ENCODE data around the gene EOLA1.
A peak's percentile ranks its signal among the peaks of the same experiment; 100 is the strongest.
"Not testable (repeated sequence)": the region's sequence is repeated elsewhere in the genome, so short reads cannot be mapped to it uniquely, and the experiment has no call there.

Gene EOLA1

GRCh38 chrX:149540621-149541520 lies at the start of gene EOLA1:
Gene EOLA1, plus strand, starts transcription at chrX:149541012. Its CDS starts 4,619 bp downstream, at chrX:149545631.
- DNase-seq (ENCODE audit: low read depth in 4 of 4, low spot score in 1 of 4), result peak; percentile 66 to 80 (median 72)

- no peak for DNase-seq (ENCODE audit: low read depth in 4 of 4, low spot score in 1 of 4)
Measured at GRCh38 chrX:149491812-149492211, 49.0 kb upstream of the EOLA1 start.

- no peak for DNase-seq (ENCODE audit: low read depth in 4 of 4, low spot score in 1 of 4)
Measured at GRCh38 chrX:149493567-149494562, 46.9 kb upstream of the EOLA1 start.

- no peak for DNase-seq (ENCODE audit: low read depth in 4 of 4, low spot score in 1 of 4)
Measured at GRCh38 chrX:149494844-149495565, 45.8 kb upstream of the EOLA1 start.

GRCh38 chrX:149495573-149496071 lies 45.2 kb upstream of the EOLA1 start:
- no peak for DNase-seq (ENCODE audit: low read depth in 4 of 4, low spot score in 1 of 4)

- no peak for DNase-seq (ENCODE audit: low read depth in 4 of 4, low spot score in 1 of 4)
Measured at GRCh38 chrX:149497054-149497453, 43.8 kb upstream of the EOLA1 start.

GRCh38 chrX:149497626-149498025 lies 43.2 kb upstream of the EOLA1 start:
- DNase-seq (ENCODE audit: low read depth in 4 of 4, low spot score in 1 of 4), result no peak

GRCh38 chrX:149498767-149499166 lies 42.0 kb upstream of the EOLA1 start:
- DNase-seq (ENCODE audit: low read depth in 4 of 4, low spot score in 1 of 4), result no peak

- no peak for DNase-seq (ENCODE audit: low read depth in 4 of 4, low spot score in 1 of 4)
Measured at GRCh38 chrX:149499766-149500165, 41.0 kb upstream of the EOLA1 start.

- DNase-seq (ENCODE audit: low read depth in 4 of 4, low spot score in 1 of 4), result not testable (repeated sequence)
Measured at GRCh38 chrX:149502923-149503322, 37.9 kb upstream of the EOLA1 start.

GRCh38 chrX:149503446-149503845 lies 37.4 kb upstream of the EOLA1 start:
- DNase-seq (ENCODE audit: low read depth in 4 of 4, low spot score in 1 of 4), result peak in 2 of 4 experiments; percentile 35 to 36

- DNase-seq (ENCODE audit: low read depth in 4 of 4, low spot score in 1 of 4), result peak in 2 of 4 experiments; percentile 7 to 43
Measured at GRCh38 chrX:149504226-149504914, 36.4 kb upstream of the EOLA1 start.

- DNase-seq (ENCODE audit: low read depth in 4 of 4, low spot score in 1 of 4), result peak; percentile 47 to 79 (median 60)
Measured at GRCh38 chrX:149504915-149505651, 35.7 kb upstream of the EOLA1 start, which contains the start of gene IDS. Gene IDS, minus strand, starts transcription at chrX:149505306. Its CDS starts 169 bp downstream, at chrX:149505137.

- DNase-seq (ENCODE audit: low read depth in 4 of 4, low spot score in 1 of 4), result no peak
Measured at GRCh38 chrX:149505671-149506070, 35.1 kb upstream of the EOLA1 start.

GRCh38 chrX:149506349-149506748 lies 34.5 kb upstream of the EOLA1 start:
- no peak for DNase-seq (ENCODE audit: low read depth in 4 of 4, low spot score in 1 of 4)

GRCh38 chrX:149508467-149508866 lies 32.3 kb upstream of the EOLA1 start:
- DNase-seq (ENCODE audit: low read depth in 4 of 4, low spot score in 1 of 4), result no peak

- DNase-seq (ENCODE audit: low read depth in 4 of 4, low spot score in 1 of 4), result no peak
Measured at GRCh38 chrX:149510386-149510785, 30.4 kb upstream of the EOLA1 start.

- DNase-seq (ENCODE audit: low read depth in 4 of 4, low spot score in 1 of 4), result no peak
Measured at GRCh38 chrX:149511081-149511480, 29.7 kb upstream of the EOLA1 start.

GRCh38 chrX:149512225-149512885 lies 28.5 kb upstream of the EOLA1 start:
- peak in 2 of 4 experiments; percentile 16 to 26 for DNase-seq (ENCODE audit: low read depth in 4 of 4, low spot score in 1 of 4)

Data from stimulated activated CD4-positive, alpha-beta T cell treated with anti-CD3 and anti-CD28 coated beads, Interleukin-1b, Interleukin-23, amount 100 ng/mL, for 24 hours (primary cell).